Pons (tissue), 1 donor: ENCODE measurements around the gene IFNA14.
"Not testable (repeated sequence)": the region's sequence is repeated elsewhere in the genome, so short reads cannot be mapped to it uniquely, and the experiment has no call there.

Source experiments
- DNase-seq: peaks from one replicate; pipeline ENCODE4 v3.0.0-alpha.2; 2016; ENCODE audit warnings: low spot score

Gene IFNA14

GRCh38 chr9:21213411-21214326 lies 26.1 kb downstream of the IFNA14 start:
- DNase-seq: peak; percentile 34

- not testable (repeated sequence) for DNase-seq
These were observed 27.6 kb downstream of the IFNA14 start for GRCh38 chr9:21212160-21212559.

GRCh38 chr9:21210782-21211181 lies 29.0 kb downstream of the IFNA14 start:
- DNase-seq: not testable (repeated sequence)

GRCh38 chr9:21210311-21210710 lies 29.5 kb downstream of the IFNA14 start:
- DNase-seq: no peak

GRCh38 chr9:21207043-21207442 lies 32.8 kb downstream of the IFNA14 start, which contains the start of gene IFNA10:
IFNA10 (minus strand) TSS chr9:21207143; CDS start chr9:21207097, 46 bp downstream.
- DNase-seq: not testable (repeated sequence)

GRCh38 chr9:21205204-21205603 lies 34.6 kb downstream of the IFNA14 start:
- no peak for DNase-seq

- not testable (repeated sequence) for DNase-seq
These were observed 37.7 kb downstream of the IFNA14 start, which contains the start of gene IFNA7 for GRCh38 chr9:21202105-21202504. IFNA7 (minus strand) TSS chr9:21202205; CDS start chr9:21202165, 40 bp downstream.

- DNase-seq: peak; percentile 54
These were observed 44.7 kb downstream of the IFNA14 start for GRCh38 chr9:21194867-21195776.
